HG02973 (cell line): ENCODE data around the gene IL1RAPL2.
A peak's percentile ranks its signal among the peaks of the same experiment; 100 is the strongest.
"Not testable (repeated sequence)": the region's sequence is repeated elsewhere in the genome, so short reads cannot be mapped to it uniquely, and the experiment has no call there.

Experiments
- ATAC-seq: cut with Tn5 transposase; IDR thresholded peaks from one replicate; pipeline ENCODE4 v1.9.1; 2021; ENCODE audit warnings: moderate library complexity; ENCODE audit not compliant: unreplicated experiment

Gene IL1RAPL2

DNA sequence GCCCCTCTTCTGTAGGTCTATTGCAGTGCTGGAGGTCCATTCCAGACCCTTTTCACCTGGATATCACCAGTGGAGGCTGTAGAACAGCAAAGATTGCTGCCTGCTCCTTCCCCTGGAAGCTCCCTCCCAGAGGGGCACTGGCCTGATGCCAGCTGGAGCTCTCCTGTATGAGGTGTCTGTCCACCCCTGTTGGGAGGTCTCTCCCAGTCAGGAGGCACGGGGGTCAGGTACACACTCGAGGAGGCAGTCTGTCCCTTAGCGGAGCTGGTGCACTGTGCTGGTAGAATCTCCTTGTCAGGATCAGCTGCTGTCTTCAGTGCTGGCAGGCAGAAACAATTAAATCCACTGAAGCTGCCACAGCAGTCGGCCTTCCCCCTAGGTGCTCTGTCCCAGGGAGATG lies 276.6 kb downstream of the IL1RAPL2 start:
- ATAC-seq, result no peak

DNA sequence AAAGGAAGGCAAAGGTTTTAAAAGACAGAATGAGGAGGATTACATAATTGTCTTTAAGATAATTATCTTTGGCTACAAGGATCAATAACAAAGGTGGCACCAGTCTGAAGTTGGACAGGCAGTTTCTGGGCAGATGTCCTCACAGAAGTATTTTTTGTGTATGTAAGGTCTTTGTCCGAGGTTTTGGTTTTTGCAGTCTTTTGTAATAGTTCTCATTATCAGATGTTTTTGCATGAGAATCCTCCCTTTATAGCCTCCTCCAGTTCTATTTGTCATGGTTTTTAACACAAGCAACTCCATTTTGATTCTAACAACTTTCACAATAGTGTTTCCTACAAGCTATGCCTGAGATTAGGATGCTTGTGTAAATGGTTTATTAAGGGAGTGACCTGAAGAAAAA lies 286.2 kb downstream of the IL1RAPL2 start:
- ATAC-seq, result no peak

GRCh38 chrX:104854188-104854587 lies 288.2 kb downstream of the IL1RAPL2 start:
- no peak for ATAC-seq

DNA sequence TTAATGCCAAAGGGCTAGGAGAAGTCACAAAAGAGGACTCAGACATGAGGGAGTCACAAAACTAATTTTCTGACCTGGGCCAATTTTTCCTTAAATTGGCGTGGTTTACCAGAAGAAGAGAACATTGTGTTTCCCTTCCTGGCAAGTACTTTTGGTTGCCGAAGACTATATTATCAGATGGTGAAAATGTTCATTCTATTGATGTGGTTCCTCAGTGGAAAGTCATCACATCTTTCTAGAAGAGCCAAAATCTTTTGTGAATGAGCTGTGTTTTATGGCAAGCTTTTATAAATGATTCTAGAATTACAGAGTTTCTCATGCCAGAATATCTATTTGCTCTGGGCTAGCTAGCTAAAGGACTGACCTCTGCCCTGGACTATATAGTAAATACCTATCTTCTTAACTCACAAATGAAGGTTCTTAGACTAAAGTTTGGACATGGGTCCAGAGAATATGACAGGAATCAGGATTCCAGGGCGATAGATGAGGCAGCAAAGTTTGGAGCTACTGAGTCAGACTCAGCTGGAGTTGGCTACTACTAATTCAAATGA lies 288.9 kb downstream of the IL1RAPL2 start:
- ATAC-seq, result no peak

DNA sequence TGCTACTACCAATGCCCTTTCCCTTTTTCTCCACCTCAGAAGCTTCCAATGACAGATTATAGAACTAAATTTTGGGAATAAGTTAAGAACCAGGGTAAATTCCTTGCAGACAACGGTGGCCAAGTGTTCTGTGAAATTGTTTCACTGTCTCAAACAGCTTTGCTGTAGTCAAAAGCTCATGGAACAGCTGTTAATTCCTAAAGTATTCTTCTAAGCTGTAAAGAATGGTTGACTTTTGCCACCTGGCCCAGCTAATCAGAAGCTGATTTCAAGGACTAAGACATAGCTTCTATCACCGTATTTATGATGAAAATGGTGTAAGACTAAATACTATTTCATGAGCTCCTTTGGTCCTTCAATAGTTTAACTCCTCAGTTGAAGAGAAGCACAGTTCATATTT lies 297.5 kb downstream of the IL1RAPL2 start:
- no peak for ATAC-seq

GRCh38 chrX:104864296-104864695 lies 298.3 kb downstream of the IL1RAPL2 start:
- no peak for ATAC-seq

- ATAC-seq, result no peak
Measured at GRCh38 chrX:104877504-104877903, 311.5 kb downstream of the IL1RAPL2 start.

DNA sequence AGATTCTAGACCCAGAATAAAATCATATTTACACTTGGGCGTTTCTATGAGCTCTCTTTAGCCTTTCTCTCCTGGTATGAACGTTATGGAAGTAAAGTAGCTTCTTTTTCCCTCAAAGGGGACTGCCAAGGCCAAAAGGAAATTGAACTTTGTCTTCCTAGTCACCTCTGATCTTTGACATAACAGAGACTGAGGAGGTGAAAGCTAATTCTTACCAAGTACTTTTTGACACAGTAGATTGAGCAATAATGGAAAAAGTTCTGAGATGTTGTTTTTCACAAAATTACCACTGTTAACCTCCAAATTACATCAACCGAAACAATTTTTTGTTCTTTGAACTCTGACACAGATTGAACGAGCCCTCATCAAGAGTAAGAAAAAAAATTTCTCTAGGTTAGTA lies 336.1 kb downstream of the IL1RAPL2 start:
- no peak for ATAC-seq

GRCh38 chrX:104909694-104910093 lies 343.7 kb downstream of the IL1RAPL2 start:
- ATAC-seq, result not testable (repeated sequence)

GRCh38 chrX:104913348-104913747 lies 347.3 kb downstream of the IL1RAPL2 start:
- no peak for ATAC-seq

DNA sequence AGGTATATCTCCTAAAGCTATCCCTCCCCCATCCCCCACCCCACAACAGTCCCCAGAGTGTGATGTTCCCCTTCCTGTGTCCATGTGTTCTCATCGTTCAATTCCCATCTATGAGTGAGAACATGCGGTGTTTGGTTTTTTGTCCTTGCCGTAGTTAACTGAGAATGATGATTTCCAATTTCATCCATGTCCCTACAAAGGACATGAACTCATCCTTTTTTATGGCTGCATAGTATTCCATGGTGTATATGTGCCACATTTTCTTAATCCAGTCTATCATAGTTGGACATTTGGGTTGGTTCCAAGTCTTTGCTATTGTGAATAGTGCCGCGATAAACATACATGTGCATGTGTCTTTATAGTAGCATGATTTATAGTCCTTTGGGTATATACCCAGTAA lies 348.7 kb downstream of the IL1RAPL2 start:
- not testable (repeated sequence) for ATAC-seq

- no peak for ATAC-seq
Measured at GRCh38 chrX:104918122-104918521, 352.1 kb downstream of the IL1RAPL2 start.

GRCh38 chrX:104921584-104922205 lies 355.7 kb downstream of the IL1RAPL2 start:
- peak; percentile 14 for ATAC-seq

DNA sequence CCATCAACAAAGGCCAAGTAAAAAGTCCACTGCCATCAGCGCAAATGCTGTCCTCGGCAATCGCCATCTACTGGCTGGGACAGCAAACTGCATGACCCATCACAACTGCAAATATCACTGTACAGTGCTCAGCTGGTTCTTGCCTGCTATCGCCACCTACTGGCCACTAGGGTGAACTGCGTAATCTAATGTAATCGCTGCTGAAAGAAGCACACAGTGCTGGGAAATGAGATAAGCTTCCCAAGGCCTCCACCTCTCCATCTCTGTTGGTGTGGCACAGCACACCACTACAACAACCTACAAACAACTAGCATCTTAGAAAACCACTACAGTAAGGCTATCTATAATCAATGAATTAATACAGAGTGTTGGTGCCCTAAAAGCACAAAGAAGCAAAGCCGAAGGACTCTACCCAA lies 356.2 kb downstream of the IL1RAPL2 start:
- peak; percentile 99 for ATAC-seq

DNA sequence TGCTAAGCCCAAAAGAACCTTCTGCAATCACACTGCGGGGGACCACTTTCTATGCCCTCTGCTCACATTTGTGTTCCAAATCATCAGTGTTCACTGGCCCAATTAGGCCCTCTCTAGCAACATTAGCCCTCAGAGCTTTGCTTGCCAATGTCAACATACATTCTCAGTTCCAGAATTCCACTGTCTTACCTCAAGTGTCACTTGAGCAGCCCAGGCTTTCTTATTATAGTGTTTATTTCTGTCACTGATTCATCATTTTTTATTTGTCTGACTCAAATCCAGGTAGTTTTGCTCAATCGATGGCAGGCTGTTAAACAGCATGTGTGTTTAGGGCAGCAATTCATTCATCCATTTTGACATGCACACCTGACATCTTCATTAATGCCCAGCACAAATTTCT lies 363.3 kb downstream of the IL1RAPL2 start:
- ATAC-seq, result no peak

- ATAC-seq, result no peak
Measured at GRCh38 chrX:104935581-104935980, 369.6 kb downstream of the IL1RAPL2 start.

DNA sequence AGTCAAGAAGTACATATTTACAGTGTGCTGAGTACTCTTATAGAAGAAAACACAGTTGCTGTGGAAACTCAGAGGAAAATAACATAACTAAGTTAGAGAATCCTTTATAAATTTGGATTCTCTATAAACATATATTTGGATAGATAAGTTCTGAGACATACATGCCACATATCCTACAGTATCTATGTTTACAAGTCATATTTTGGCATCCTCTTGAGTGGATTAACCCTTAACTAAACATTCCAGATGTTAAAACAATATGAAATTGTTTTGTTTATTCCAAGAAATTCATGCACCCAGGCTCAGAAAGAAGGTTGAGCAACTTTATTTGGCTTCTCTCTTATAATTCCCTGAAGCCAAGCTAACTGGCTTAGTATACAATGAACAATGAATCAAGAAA lies 387.3 kb downstream of the IL1RAPL2 start:
- ATAC-seq, result no peak

DNA sequence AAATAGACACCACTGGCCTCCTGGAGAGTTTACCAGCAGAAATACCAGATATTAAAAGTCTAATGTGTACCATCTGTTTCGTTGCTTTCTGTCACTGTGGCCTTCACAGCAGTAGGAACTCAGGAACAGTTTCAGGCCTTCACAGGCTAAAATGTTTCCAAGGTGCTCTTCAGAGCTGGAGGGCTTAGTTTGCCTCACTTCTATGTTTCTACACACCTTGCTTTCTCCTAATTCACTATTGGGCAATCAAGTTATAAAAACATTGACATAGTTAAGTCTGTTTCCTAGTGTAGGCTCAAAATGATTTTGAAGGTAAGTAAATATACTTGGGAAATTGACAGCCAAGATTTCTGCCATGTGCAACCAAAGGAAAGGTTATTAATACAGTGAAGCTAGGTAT lies 395.9 kb downstream of the IL1RAPL2 start:
- ATAC-seq, result no peak

- ATAC-seq, result no peak
Measured at GRCh38 chrX:104968241-104968640, 402.2 kb downstream of the IL1RAPL2 start.

GRCh38 chrX:104972737-104973136 lies 406.7 kb downstream of the IL1RAPL2 start:
- ATAC-seq, result no peak

DNA sequence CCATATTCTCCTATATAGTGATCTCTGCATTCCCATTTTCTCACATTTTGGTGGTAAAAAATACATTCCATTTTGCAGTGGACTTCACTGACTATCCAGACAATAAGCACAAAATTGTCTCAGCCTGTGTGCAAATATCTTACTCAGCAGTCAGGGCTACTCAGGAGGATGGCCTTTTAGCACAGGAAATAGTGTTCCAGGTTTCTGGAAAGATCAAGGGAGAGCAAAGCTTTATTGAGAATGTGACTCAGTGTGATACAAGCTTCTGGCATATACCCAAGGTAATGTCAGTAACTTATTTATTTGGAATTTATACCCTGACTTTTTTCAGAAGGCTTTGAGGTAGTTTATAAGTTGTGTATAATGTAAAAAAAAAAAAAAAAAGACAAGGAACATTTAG lies 421.1 kb downstream of the IL1RAPL2 start:
- ATAC-seq, result no peak

- no peak for ATAC-seq
Measured at GRCh38 chrX:104988038-104988437, 422.0 kb downstream of the IL1RAPL2 start.

- ATAC-seq, result no peak
Measured at GRCh38 chrX:104995546-104995945, 429.5 kb downstream of the IL1RAPL2 start.
